D341Med (cell line): ENCODE results near the gene DLAT.
A peak's percentile ranks its signal among the peaks of the same experiment; 100 is the strongest.
"Not testable (repeated sequence)": the region's sequence is repeated elsewhere in the genome, so short reads cannot be mapped to it uniquely, and the experiment has no call there.

Experiments
- DNase-seq: peaks from one replicate; pipeline ENCODE4 v3.0.0; 2012; ENCODE audit warnings: low spot score

The DLAT gene

DNA sequence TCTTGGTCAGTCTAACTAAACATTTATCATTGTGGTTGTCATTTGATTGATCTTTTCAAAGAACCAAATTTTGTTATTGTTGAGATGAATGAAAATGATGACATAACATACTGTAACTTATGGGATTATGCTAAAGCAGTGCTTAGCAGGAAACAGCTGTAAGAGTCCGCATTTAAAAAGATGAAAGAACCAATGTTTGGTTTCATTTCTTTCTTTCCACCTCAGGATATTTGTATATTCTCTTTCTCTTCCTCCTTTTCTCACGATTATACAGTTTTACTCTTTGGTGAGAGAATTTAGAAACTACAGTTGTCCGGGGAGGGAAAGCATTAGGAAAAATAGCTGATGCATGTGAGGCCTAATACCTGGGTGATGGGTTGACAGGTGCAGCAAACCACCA lies 25.5 kb downstream of the DLAT start:
- no peak for DNase-seq

GRCh38 chr11:112051768-112052167 lies 26.6 kb downstream of the DLAT start:
- no peak for DNase-seq

DNA sequence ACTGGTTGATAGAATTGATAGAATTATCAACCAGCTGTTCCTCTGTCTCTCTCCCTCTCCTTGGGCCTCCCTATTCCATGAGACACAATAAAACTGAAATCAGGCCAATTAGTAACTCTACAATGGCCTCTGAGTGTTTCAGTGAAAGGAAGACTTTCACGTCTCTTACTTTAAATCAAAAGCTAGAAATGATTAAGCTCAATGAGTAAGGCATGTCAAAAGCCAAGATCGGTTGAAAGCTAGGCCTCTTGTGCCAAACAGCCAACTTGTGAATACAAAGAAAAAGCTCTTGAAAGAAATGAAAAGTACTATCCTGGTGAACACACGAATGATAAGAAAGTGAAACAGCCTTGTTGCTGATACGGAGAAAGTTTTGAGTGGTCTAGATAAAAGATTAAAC lies 32.0 kb downstream of the DLAT start:
- DNase-seq = no peak

GRCh38 chr11:112058103-112058502 lies 32.9 kb downstream of the DLAT start:
- DNase-seq = no peak

GRCh38 chr11:112062923-112063322 lies 37.7 kb downstream of the DLAT start:
- DNase-seq = no peak

GRCh38 chr11:112073941-112074811 lies 49.0 kb downstream of the DLAT start, which contains the start of the genes NKAPD1 and PIH1D2:
Gene NKAPD1 (plus strand): TSS chr11:112074299. CDS start chr11:112075575, 1,276 bp downstream.
Gene PIH1D2 (minus strand): TSS chr11:112074017. CDS start chr11:112073174, 843 bp downstream.
- peak; percentile 85 for DNase-seq

- no peak for DNase-seq
These were observed 57.5 kb downstream of the DLAT start for GRCh38 chr11:112082729-112083128.

DNA sequence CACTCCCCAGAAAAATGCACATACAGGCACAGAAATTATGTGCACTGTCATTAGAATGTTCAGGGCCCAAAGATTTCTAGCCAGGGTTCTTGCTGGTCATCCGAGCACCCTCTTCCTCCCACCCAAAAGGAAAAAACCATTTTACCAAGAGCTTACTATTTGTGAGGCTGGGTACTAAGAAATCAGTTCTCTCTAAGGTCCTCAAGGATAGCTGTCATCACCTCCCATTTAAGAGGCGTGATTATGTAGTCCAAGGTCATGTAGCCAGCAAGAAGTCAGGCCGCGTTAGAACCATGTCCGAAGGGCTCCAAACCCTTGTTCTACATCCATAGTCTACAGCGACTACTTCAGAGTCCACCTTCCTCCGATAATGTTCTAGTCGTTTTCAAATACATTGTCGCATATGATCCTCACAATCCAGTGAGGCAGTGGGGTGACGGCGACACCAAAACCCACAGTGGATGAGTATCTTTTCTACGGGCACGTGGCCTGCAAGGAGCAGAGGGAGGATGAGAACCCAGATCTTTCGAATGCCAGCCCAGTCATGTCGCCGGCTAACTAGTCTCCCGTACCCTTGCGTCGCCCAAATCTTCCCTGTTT lies 60.7 kb downstream of the DLAT start:
- peak; percentile 61 for DNase-seq

DNA sequence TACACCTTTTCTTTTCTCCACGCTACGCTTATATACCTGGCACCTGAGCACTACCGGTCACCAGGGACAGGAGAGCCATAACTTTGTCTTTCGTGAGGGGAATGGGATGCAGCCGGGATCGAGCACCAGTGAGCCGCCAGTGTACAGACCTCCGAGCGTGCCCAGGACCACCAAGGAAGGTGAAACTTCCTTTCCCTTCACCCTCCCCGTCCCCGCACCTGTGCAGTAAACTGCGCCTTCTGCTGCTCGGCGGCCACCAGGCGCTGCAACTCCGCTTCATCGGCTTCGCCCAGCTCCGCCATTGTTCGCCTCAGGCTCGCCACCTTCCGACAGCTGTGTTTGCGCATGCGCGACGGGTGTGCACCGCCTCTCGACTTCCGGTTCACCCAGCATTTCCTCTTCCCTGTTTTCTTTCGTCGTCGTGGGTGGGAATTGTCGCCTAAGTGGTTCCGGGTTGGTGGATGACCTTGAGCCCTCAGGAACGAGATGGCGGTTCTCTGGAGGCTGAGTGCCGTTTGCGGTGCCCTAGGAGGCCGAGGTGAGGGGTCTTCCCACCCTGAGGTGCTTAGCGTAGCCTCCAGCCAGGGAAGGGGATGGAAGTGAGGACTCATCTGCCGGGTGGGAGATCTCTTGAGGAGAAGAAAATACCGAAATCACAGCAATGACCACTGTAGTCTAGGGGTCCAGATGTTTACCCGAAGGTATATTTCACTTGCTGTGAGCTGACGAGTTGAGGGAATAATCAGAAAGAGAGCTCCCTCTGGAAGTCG lies 61.4 kb downstream of the DLAT start, which contains the start of the genes SDHD and TIMM8B:
Gene SDHD, plus strand, starts transcription at position 452 of the 770 bp plus-strand sequence. Its CDS starts 35 bp downstream, at position 487.
Gene TIMM8B, minus strand, starts transcription at position 335 of the 770 bp plus-strand sequence. Its CDS starts 33 bp downstream, at position 302.
- peak; percentile 94 for DNase-seq

GRCh38 chr11:112087212-112087611 lies 62.0 kb downstream of the DLAT start:
- no peak for DNase-seq

DNA sequence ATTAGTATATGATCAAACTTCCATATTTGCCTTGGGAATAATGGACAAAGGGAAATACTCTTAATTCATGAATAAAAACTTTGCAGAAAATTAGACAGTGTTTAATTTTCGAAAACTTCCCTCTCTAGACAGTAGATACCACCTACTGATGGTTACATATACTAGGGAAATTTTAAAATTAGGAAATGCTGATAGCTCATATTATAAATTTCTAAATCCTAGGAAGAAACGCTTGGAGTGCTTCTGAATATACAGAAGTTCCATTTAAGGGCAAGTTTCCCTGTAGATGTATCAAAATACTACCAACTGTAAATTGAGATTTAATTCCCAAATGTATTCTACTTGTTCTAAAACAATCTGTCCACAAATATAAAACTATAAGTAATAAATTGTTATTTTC lies 70.1 kb downstream of the DLAT start:
- not testable (repeated sequence) for DNase-seq

GRCh38 chr11:112096194-112096593 lies 71.0 kb downstream of the DLAT start:
- no peak for DNase-seq

DNA sequence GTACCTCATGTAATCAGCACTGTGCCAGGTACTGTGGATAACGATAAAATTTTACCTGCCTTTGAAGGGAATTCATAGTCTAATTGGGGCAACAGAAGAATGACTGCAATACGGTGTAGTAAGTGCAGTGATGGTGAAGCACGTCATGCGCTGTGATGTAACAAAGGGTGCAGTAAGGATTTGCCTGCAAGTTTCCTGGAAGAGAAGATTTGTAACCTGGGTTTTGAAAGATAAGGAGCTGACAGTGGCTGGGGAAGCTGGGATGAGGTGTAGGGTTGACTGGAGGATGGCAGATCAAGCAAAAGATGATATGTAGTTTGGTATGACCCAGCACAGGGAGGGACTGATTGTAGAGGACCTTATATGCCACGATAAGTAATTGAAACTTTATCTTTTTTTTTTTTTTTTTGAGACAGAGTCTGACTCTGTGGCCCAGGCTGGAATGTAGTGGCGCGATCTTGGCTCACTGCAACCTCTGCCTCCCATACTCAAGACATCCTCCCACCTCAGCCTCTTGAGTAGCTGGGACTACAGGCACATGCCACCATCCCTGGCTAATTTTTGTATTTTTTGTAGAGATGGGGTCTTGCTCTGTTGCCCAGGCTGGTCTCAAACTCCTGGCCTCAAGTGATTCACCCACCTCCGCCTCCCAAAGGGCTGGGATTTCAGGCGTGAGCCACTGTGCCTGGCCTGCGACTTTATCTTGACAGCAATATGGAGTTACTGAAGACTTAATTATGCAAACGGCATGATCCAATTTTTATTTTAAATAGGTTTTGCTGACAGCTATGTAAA lies 72.7 kb downstream of the DLAT start:
- DNase-seq = no peak

- no peak for DNase-seq
These were observed 75.3 kb downstream of the DLAT start for GRCh38 chr11:112100462-112100861.

DNA sequence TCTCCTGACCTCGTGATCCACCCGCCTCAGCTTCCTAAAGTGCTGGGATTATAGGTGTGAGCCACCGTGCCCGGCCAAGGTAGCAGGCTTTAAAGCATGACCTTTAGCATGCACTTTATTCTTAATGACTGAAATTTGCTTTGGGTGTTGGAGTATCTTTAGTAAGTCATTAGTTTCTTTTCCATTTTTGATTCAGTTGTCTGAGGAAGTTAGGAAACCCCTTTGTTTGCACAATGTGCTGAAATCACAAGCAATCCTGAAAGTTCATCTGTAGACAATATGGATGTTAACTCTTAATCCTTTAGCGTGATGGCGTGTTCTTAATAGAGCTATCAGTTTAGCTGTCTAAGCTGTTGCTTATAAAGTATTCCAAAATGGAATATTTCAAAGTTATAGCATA lies 78.2 kb downstream of the DLAT start:
- DNase-seq = no peak

GRCh38 chr11:112106070-112106469 lies 80.9 kb downstream of the DLAT start:
- DNase-seq = no peak
